ENCODE data around the gene TIMM21. TPM values are rescaled to one million over a fixed set of nuclear protein-coding genes. Genes with fewer than 3 reads are reported as not detected.

Gene TIMM21
- total RNA-seq, 2 donors from 2014 or later: 29.6 to 45.5 TPM

- no peaks in the 10 kb centered on the region for H3K36me3 ChIP-seq
- H3K9me3 ChIP-seq: no peaks in the 10 kb centered on the region
- no peak overlapping the region for H3K27ac ChIP-seq
- no peaks in the 10 kb centered on the region for H3K4me1 ChIP-seq
- H3K9ac ChIP-seq (ENCODE audit: low read depth in 2 of 2, low read length in 2 of 2): peak overlapping the region in 1 of 2 donors; percentile 47
- no peaks in the 10 kb centered on the region for H3K27me3 ChIP-seq
- no peak for DNase-seq
- peak overlapping the region; percentile 9 for H3K4me3 ChIP-seq
- TF ChIP-seq CTCF (IDR thresholded peaks at IDR 0.05): no peak
- intact Hi-C loops (cut with DNase I): no loop called here
These were observed 23.7 kb downstream of the TIMM21 start for GRCh38 chr18:74171910-74172606.

DNA sequence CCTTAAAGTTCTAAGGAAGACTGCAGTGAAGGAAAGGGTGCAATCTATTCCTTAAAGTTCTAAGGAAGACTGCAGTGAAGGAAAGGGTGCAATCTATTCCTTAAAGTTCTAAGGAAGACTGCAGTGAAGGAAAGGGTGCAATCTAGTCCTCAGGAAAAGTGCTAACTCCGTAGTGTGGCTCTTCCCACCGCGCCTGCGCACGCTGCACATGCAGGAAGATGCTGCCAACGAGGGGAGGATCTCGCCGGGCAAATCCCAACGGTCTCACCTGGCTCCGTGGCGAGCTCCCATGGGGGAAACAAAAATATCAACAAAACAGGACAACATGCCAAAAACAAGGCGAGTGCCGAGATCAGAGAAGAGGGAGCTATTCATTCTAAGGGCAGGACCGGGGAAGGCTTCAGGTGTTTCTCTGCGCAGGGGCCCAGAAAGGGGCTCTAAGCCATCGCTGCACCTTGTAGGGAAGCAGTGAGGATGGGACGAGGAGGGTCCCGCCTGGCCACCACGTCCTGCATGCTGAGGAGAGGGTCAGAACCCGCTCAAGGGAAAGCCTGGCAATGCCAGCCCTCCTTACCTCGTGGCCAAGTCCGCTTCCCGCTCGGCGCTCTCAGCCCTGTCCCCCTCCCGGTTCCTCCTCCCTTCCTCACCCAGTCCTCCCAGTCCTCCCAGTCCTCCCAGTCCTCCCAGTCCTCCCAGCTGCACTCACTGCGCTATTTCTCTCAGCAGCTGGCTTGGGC, 24.5 kb downstream of the TIMM21 start:
- Histone ChIP-seq H3K9me3 (no peaks in the 10 kb centered on the region), H3K27me3 (no peaks in the 10 kb centered on the region), H3K4me3 (no peak overlapping the region), H3K27ac (no peak overlapping the region), H3K4me1 (no peaks in the 10 kb centered on the region), H3K9ac (ENCODE audit: low read depth in 2 of 2, low read length in 2 of 2) (no peak overlapping the region), H3K36me3 (no peaks in the 10 kb centered on the region)
- no peak for TF ChIP-seq CTCF (IDR thresholded peaks at IDR 0.05)
- intact Hi-C loops (cut with DNase I): no loop called here
- DNase-seq: no peak

GRCh38 chr18:74173434-74173750, 25.1 kb downstream of the TIMM21 start:
- no peak for DNase-seq
- Histone ChIP-seq H3K9me3 (no peaks in the 10 kb centered on the region), H3K27ac (no peak overlapping the region), H3K4me1 (no peaks in the 10 kb centered on the region), H3K27me3 (no peaks in the 10 kb centered on the region), H3K4me3 (no peak overlapping the region), H3K36me3 (no peaks in the 10 kb centered on the region), H3K9ac (ENCODE audit: low read depth in 2 of 2, low read length in 2 of 2) (no peak overlapping the region)
- intact Hi-C loops (cut with DNase I): no loop called here
- no peak for TF ChIP-seq CTCF (IDR thresholded peaks at IDR 0.05)

GRCh38 chr18:74175658-74176057, 27.3 kb downstream of the TIMM21 start:
- DNase-seq: no peak
- no peaks in the 10 kb centered on the region for H3K36me3 ChIP-seq
- H3K27me3 ChIP-seq: no peaks in the 10 kb centered on the region
- H3K9me3 ChIP-seq: no peaks in the 10 kb centered on the region
- H3K4me3 ChIP-seq: no peak overlapping the region
- H3K4me1 ChIP-seq: no peaks in the 10 kb centered on the region
- intact Hi-C loops (cut with DNase I): no loop called here
- TF ChIP-seq CTCF (IDR thresholded peaks at IDR 0.05): no peak
- H3K9ac ChIP-seq (ENCODE audit: low read depth in 2 of 2, low read length in 2 of 2): no peak overlapping the region
- no peak overlapping the region for H3K27ac ChIP-seq

GRCh38 chr18:74178884-74179283, 30.6 kb downstream of the TIMM21 start:
- Histone ChIP-seq H3K27me3 (no peaks in the 10 kb centered on the region), H3K4me3 (no peak overlapping the region), H3K4me1 (no peaks in the 10 kb centered on the region), H3K9ac (ENCODE audit: low read depth in 2 of 2, low read length in 2 of 2) (no peak overlapping the region), H3K36me3 (no peaks in the 10 kb centered on the region), H3K9me3 (no peaks in the 10 kb centered on the region), H3K27ac (no peak overlapping the region)
- TF ChIP-seq CTCF (IDR thresholded peaks at IDR 0.05): no peak
- DNase-seq: no peak
- intact Hi-C loops (cut with DNase I): no loop called here

Measured in colonic mucosa (tissue), 4 donors.